HepG2 (cell line): Measurements from ENCODE around the gene LRR1. TPM values are rescaled to one million over a fixed set of nuclear protein-coding genes. Genes with fewer than 3 reads are reported as not detected.
A peak's percentile ranks its signal among the peaks of the same experiment; 100 is the strongest.

ENCODE experiments used
- CBX2 ChIP-seq, 2 experiments: fragments of 200-600 bp in 1 of 2; sonication (generic); formaldehyde crosslinking in 1 of 2; IDR thresholded peaks; 2 replicates each; pipeline versions ENCODE4 v1.7.0 to v1.8.1; 2018 to 2022; ENCODE audit warnings: low read depth in 2 of 2, low read length in 1 of 2, mild to moderate bottlenecking in 1 of 2, missing genetic modification reagents in 1 of 2
- ELF4 ChIP-seq: sonication (generic); formaldehyde crosslinking; IDR thresholded peaks from 2 replicates; pipeline ENCODE4 v1.5.0; 2020; ENCODE audit warnings: missing genetic modification reagents, mild to moderate bottlenecking, moderate library complexity, borderline replicate concordance
- KDM4B ChIP-seq: sonication (generic); formaldehyde crosslinking; IDR thresholded peaks from 2 replicates; pipeline ENCODE4 v1.4.0; 2020; ENCODE audit warnings: missing genetic modification reagents
- MIER2 ChIP-seq: IDR thresholded peaks from 2 replicates; pipeline ENCODE4 v1.6.1; 2016; ENCODE audit warnings: missing biosample characterization, missing genetic modification reagents
- NCOA1 ChIP-seq: sonication (generic); formaldehyde crosslinking; IDR thresholded peaks from 2 replicates; pipeline ENCODE4 v1.9.0; 2021; ENCODE audit warnings: missing genetic modification reagents
- PAWR ChIP-seq: sonication (generic); formaldehyde crosslinking; IDR thresholded peaks from 2 replicates; pipeline ENCODE4 v1.4.0; 2020; ENCODE audit warnings: missing genetic modification reagents, mild to moderate bottlenecking, borderline replicate concordance
- PHF21A ChIP-seq: sonication (generic); formaldehyde crosslinking; IDR thresholded peaks from 2 replicates; pipeline ENCODE4 v1.5.0; 2020; ENCODE audit warnings: mild to moderate bottlenecking, missing genetic modification reagents
- SPEN ChIP-seq: sonication (generic); formaldehyde crosslinking; IDR thresholded peaks from 2 replicates; pipeline ENCODE4 v1.5.1; 2020; ENCODE audit warnings: low read depth, mild to moderate bottlenecking, missing genetic modification reagents
- YEATS4 ChIP-seq: sonication (generic); formaldehyde crosslinking; IDR thresholded peaks from 2 replicates; pipeline ENCODE4 v1.4.0; 2020; ENCODE audit warnings: missing genetic modification reagents, borderline replicate concordance
- ZBTB1 ChIP-seq: sonication (generic); formaldehyde crosslinking; IDR thresholded peaks from 2 replicates; pipeline ENCODE4 v1.4.0; 2020; ENCODE audit warnings: missing genetic modification reagents, borderline replicate concordance
- ZNF451 ChIP-seq: sonication (generic); formaldehyde crosslinking; IDR thresholded peaks from 2 replicates; pipeline ENCODE4 v1.5.0; 2020; ENCODE audit warnings: mild to moderate bottlenecking, missing genetic modification reagents
- ZNF543 ChIP-seq: sonication (generic); formaldehyde crosslinking; IDR thresholded peaks from 2 replicates; pipeline ENCODE4 v1.4.0; 2020; ENCODE audit warnings: mild to moderate bottlenecking, missing genetic modification reagents
- ZNF569 ChIP-seq: sonication (generic); formaldehyde crosslinking; IDR thresholded peaks from 2 replicates; pipeline ENCODE4 v1.5.0; 2020; ENCODE audit warnings: mild to moderate bottlenecking, missing genetic modification reagents, moderate library complexity, borderline replicate concordance
- ZNF670 ChIP-seq: sonication (generic); formaldehyde crosslinking; IDR thresholded peaks from 2 replicates; pipeline ENCODE4 v1.8.0; 2022; ENCODE audit warnings: mild to moderate bottlenecking, missing genetic modification reagents, borderline replicate concordance
- ZNF724P ChIP-seq: sonication (generic); formaldehyde crosslinking; IDR thresholded peaks from 2 replicates; pipeline ENCODE4 v1.8.0; 2022; ENCODE audit warnings: missing genetic modification reagents, borderline replicate concordance
- polyA plus RNA-seq, 8 experiments: library from polyadenylated mRNA; depleted of rRNA in 3 of 8; stranded (reverse) in 7 of 8; unstranded in 1 of 8; fragments of >200 nt; fragmentation: Illumina TruSeq in 4 of 8; extraction: Trizol in 4 of 8; gene quantifications; 2 replicates each; pipeline versions ENCODE4 v1.2.1 to v1.2.3, GENCODE V29; 2011 to 2016; ENCODE audit warnings: low read depth in 4 of 8, missing spikeins in 1 of 8, mixed read lengths in 1 of 8; ENCODE audit not compliant: insufficient read depth in 1 of 8
- total RNA-seq, 5 experiments: library from RNA; depleted of rRNA; stranded (reverse); fragments of >200 nt; fragmentation: Illumina TruSeq; extraction: Trizol; gene quantifications; 2 replicates each; pipeline ENCODE4 v1.2.3, GENCODE V29; 2016; ENCODE audit warnings: low read depth in 1 of 5
- TF ChIP-seq, protein P1 (sequence below): sonication (generic); formaldehyde crosslinking; IDR thresholded peaks from 2 replicates; pipeline ENCODE4 v1.4.0; 2020; ENCODE audit warnings: missing genetic modification reagents, borderline replicate concordance
- TF ChIP-seq, protein P2 (sequence below): sonication (generic); formaldehyde crosslinking; IDR thresholded peaks from 2 replicates; pipeline ENCODE4 v1.4.0; 2020; ENCODE audit warnings: mild to moderate bottlenecking, missing genetic modification reagents
- TF ChIP-seq, protein P3 (sequence below), 2 experiments: sonication (generic) in 1 of 2; formaldehyde crosslinking in 1 of 2; IDR thresholded peaks; 2 replicates each; pipeline versions ENCODE4 v1.4.0 to v1.6.1; 2018 to 2020; ENCODE audit warnings: missing genetic modification reagents in 2 of 2, borderline replicate concordance in 1 of 2, low read depth in 1 of 2, mild to moderate bottlenecking in 1 of 2, missing biosample characterization in 1 of 2
- TF ChIP-seq, protein P4 (sequence below): sonication (generic); formaldehyde crosslinking; IDR thresholded peaks from 2 replicates; pipeline ENCODE4 v1.5.0; 2020; ENCODE audit warnings: missing genetic modification reagents, mild to moderate bottlenecking, borderline replicate concordance
- TF ChIP-seq, protein P5 (sequence below): sonication (generic); formaldehyde crosslinking; IDR thresholded peaks from 2 replicates; pipeline ENCODE4 v1.8.1; 2023; ENCODE audit warnings: missing genetic modification reagents, mild to moderate bottlenecking, borderline replicate concordance

The LRR1 gene
- total and polyA plus RNA-seq, 2 of the 13 experiments (the other 11 are each of a cell fraction or from before 2014, with no cell fraction given) = 7.0 to 36.2 TPM

DNA sequence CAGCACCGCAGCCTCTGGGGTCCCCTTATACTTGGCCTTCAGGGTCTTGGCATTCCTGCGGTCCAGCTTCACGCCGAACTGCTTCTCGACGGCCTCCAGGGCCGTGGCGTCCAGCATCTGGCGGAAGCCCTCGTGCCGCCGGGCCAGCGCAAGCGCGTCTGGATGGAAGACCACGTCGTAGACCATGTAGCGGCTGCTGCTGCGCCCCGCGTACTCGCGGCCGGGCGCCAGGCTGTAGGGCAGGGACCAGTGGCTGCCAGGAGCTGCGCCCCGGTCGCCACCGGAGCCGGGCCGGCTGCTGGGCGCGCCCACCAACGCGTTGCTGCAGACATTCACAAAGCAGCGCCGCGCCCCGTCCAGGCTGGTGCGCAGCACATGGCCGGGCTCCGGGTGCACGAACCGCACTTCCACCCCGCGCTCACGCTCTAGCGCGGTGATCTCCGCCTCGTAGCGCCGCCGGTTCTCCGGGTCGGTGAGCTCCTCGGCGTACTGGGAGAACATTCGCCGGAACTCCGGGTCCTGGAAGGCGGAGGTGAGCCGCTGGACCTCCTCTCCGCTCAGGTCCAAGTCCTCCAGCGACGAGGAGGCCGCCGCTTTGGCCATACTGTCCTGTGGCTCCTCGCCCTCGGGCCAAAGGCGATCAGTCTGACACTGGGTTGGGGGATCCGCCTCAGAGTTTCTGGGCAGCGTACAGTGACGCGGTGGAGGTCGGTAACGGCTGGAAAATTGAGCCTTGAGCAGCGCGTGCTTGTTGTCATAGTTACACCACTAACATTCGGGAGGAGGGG lies 36.0 kb downstream of the LRR1 start, which contains the start of gene DNAAF2 (continued):
- TF ChIP-seq, protein P1, sequence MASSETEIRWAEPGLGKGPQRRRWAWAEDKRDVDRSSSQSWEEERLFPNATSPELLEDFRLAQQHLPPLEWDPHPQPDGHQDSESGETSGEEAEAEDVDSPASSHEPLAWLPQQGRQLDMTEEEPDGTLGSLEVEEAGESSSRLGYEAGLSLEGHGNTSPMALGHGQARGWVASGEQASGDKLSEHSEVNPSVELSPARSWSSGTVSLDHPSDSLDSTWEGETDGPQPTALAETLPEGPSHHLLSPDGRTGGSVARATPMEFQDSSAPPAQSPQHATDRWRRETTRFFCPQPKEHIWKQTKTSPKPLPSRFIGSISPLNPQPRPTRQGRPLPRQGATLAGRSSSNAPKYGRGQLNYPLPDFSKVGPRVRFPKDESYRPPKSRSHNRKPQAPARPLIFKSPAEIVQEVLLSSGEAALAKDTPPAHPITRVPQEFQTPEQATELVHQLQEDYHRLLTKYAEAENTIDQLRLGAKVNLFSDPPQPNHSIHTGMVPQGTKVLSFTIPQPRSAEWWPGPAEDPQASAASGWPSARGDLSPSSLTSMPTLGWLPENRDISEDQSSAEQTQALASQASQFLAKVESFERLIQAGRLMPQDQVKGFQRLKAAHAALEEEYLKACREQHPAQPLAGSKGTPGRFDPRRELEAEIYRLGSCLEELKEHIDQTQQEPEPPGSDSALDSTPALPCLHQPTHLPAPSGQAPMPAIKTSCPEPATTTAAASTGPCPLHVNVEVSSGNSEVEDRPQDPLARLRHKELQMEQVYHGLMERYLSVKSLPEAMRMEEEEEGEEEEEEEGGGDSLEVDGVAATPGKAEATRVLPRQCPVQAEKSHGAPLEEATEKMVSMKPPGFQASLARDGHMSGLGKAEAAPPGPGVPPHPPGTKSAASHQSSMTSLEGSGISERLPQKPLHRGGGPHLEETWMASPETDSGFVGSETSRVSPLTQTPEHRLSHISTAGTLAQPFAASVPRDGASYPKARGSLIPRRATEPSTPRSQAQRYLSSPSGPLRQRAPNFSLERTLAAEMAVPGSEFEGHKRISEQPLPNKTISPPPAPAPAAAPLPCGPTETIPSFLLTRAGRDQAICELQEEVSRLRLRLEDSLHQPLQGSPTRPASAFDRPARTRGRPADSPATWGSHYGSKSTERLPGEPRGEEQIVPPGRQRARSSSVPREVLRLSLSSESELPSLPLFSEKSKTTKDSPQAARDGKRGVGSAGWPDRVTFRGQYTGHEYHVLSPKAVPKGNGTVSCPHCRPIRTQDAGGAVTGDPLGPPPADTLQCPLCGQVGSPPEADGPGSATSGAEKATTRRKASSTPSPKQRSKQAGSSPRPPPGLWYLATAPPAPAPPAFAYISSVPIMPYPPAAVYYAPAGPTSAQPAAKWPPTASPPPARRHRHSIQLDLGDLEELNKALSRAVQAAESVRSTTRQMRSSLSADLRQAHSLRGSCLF = 0 out of 2 replicates have a peak, but pooled peaks have one; percentile 33
- TF ChIP-seq, protein P2, sequence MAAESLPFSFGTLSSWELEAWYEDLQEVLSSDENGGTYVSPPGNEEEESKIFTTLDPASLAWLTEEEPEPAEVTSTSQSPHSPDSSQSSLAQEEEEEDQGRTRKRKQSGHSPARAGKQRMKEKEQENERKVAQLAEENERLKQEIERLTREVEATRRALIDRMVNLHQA = no peak
- TF ChIP-seq, protein P3, sequence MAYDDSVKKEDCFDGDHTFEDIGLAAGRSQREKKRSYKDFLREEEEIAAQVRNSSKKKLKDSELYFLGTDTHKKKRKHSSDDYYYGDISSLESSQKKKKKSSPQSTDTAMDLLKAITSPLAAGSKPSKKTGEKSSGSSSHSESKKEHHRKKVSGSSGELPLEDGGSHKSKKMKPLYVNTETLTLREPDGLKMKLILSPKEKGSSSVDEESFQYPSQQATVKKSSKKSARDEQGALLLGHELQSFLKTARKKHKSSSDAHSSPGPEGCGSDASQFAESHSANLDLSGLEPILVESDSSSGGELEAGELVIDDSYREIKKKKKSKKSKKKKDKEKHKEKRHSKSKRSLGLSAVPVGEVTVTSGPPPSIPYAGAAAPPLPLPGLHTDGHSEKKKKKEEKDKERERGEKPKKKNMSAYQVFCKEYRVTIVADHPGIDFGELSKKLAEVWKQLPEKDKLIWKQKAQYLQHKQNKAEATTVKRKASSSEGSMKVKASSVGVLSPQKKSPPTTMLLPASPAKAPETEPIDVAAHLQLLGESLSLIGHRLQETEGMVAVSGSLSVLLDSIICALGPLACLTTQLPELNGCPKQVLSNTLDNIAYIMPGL (CRISPR knock-in tag; IDR thresholded peaks at IDR 0.05; ENCODE audit: borderline replicate concordance in 1 of 2, low read depth in 1 of 2) = no peak; a peak in 1 of 4 replicates
- TF ChIP-seq ZNF724P = no peak
- no peak for TF ChIP-seq CBX2 (IDR thresholded peaks at IDR 0.05; ENCODE audit: low read depth, low read length)
- no peak for TF ChIP-seq CBX2 (CRISPR knock-in tag; IDR thresholded peaks at IDR 0.05; ENCODE audit: low read depth)
- peak; percentile 25 for TF ChIP-seq ZNF451 (CRISPR knock-in tag)
- no peak for TF ChIP-seq ZBTB1 (CRISPR knock-in tag)
- 0 out of 2 replicates have a peak, but pooled peaks have one; percentile 30 for TF ChIP-seq ZNF670 (CRISPR knock-in tag)
- no peak for TF ChIP-seq ELF4
- no peak; the same call in 1 of the 2 replicates for TF ChIP-seq KDM4B
- TF ChIP-seq PAWR (CRISPR knock-in tag) = no peak
- no peak for TF ChIP-seq ZNF569 (CRISPR knock-in tag)
- TF ChIP-seq NCOA1 (CRISPR knock-in tag) = peak; percentile 73; the same call in 1 of the 2 replicates
- TF ChIP-seq ZNF543 (CRISPR knock-in tag) = no peak
- TF ChIP-seq PHF21A = no peak
- no peak; the same call in 1 of the 2 replicates for TF ChIP-seq SPEN (CRISPR knock-in tag)
- no peak for TF ChIP-seq MIER2 (CRISPR knock-in tag)
- TF ChIP-seq, protein P4, sequence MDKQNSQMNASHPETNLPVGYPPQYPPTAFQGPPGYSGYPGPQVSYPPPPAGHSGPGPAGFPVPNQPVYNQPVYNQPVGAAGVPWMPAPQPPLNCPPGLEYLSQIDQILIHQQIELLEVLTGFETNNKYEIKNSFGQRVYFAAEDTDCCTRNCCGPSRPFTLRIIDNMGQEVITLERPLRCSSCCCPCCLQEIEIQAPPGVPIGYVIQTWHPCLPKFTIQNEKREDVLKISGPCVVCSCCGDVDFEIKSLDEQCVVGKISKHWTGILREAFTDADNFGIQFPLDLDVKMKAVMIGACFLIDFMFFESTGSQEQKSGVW = no peak; the same call in 1 of the 2 replicates
- peak; percentile 27; the same call in 1 of the 2 replicates for TF ChIP-seq YEATS4 (CRISPR knock-in tag)
- TF ChIP-seq, protein P5, sequence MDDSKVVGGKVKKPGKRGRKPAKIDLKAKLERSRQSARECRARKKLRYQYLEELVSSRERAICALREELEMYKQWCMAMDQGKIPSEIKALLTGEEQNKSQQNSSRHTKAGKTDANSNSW = no peak
